Diencephalon (tissue), 1 donor: ENCODE measurements around the gene GRIA1. TPM values are rescaled to one million over a fixed set of nuclear protein-coding genes. Genes with fewer than 3 reads are reported as not detected.

ENCODE experiments used
- small RNA-seq: library from RNA; depleted of rRNA; stranded (forward); fragments of <200 nt; gene quantifications from one replicate; pipeline ENCODE3, GENCODE V24; 2014
- total RNA-seq: library from RNA; depleted of rRNA; stranded (reverse); fragments of >200 nt; gene quantifications from one replicate; pipeline ENCODE4 v1.2.3, GENCODE V29; 2014

GRIA1 gene
- total RNA-seq = 141 TPM

GRCh38 chr5:153490118-153491037, at the start of gene GRIA1:
GRIA1 (plus strand) TSS chr5:153490670.

Small RNA genes lying within 50 kb of the gene (small RNA-seq; reads per million reads assigned to genes)
- not detected for gene RN7SL177P
